CD4-positive, alpha-beta T cell (primary cell): Measurements from ENCODE around the gene ARFGEF2. TPM values are rescaled to one million over a fixed set of nuclear protein-coding genes. Genes with fewer than 3 reads are reported as not detected.

Experiments
- ATAC-seq: fragments of 200-7000 bp; cut with Tn5 transposase; one replicate; pipeline ENCODE4 v1.10.0; 2022; ENCODE audit warnings: mild to moderate bottlenecking; ENCODE audit not compliant: poor library complexity
- CTCF ChIA-PET: fragments of 350-600 bp; sonication (Branson Sonifier 250); formaldehyde crosslinking; loops from one replicate; lab custom pipeline; 2021; ENCODE audit warnings: antibody characterized with exemption, inconsistent platforms; lab: Charles Lee
- POLR2A ChIA-PET: fragments of 350-600 bp; sonication (Branson Sonifier 250); formaldehyde crosslinking; loops from one replicate; lab custom pipeline; 2021; ENCODE audit warnings: antibody characterized with exemption, inconsistent platforms; lab: Charles Lee
- DNase-seq, 14 experiments: peaks; one replicate each; pipeline ENCODE4 v3.0.0-alpha.2; 2013 to 2020; ENCODE audit warnings: mixed read lengths in 2 of 14
- H3K27ac ChIP-seq, 2 donors: one replicate each; pipeline versions ENCODE4 v1.5.1 to v1.7.0; 2013; ENCODE audit warnings: low read length in 2 of 2, low read depth in 1 of 2, mild to moderate bottlenecking in 1 of 2
- H3K27me3 ChIP-seq, 2 experiments: 1 replicate in 1 of 2; 2 replicates in 1 of 2; pipeline versions ENCODE4 v1.6.1 to v1.7.0; 2013; ENCODE audit warnings: low read length in 2 of 2, control low read depth in 1 of 2, mild to moderate bottlenecking in 1 of 2, moderate library complexity in 1 of 2; ENCODE audit not compliant: insufficient read depth in 2 of 2, control insufficient read depth in 1 of 2
- H3K36me3 ChIP-seq: one replicate; pipeline ENCODE4 v1.6.1; 2013; ENCODE audit warnings: low read length, control low read depth; ENCODE audit not compliant: insufficient read depth
- H3K4me1 ChIP-seq: one replicate; pipeline ENCODE4 v1.6.1; 2013; ENCODE audit warnings: low read length, control low read depth; ENCODE audit not compliant: insufficient read depth
- H3K4me3 ChIP-seq: one replicate; pipeline ENCODE4 v1.5.1; 2013; ENCODE audit warnings: mild to moderate bottlenecking, low read length, moderate library complexity
- H3K9me3 ChIP-seq, 2 experiments: 1 replicate in 1 of 2; 2 replicates in 1 of 2; pipeline versions ENCODE4 v1.6.1 to v1.7.0; 2013; ENCODE audit warnings: low read length in 2 of 2, mild to moderate bottlenecking in 2 of 2, control low read depth in 1 of 2, moderate library complexity in 1 of 2; ENCODE audit not compliant: control insufficient read depth in 1 of 2, insufficient read depth in 1 of 2
- H3K27ac Mint-ChIP-seq: one replicate; pipeline ENCODE4 v1.8.0; 2020; ENCODE audit warnings: mixed read lengths
- H3K27me3 Mint-ChIP-seq: one replicate; pipeline ENCODE4 v1.8.0; 2021; ENCODE audit warnings: mixed read lengths
- H3K36me3 Mint-ChIP-seq: one replicate; pipeline ENCODE4 v1.8.0; 2021; ENCODE audit warnings: low read depth, mixed read lengths
- H3K4me1 Mint-ChIP-seq: one replicate; pipeline ENCODE4 v1.8.0; 2021; ENCODE audit warnings: low read depth, mixed read lengths
- H3K4me3 Mint-ChIP-seq: one replicate; pipeline ENCODE4 v1.8.0; 2020; ENCODE audit warnings: mild to moderate bottlenecking, mixed read lengths
- H3K9me3 Mint-ChIP-seq: one replicate; pipeline ENCODE4 v1.8.0; 2020; ENCODE audit warnings: mixed read lengths
- intact Hi-C, 2 experiments: fragments of 100-400 bp; cut with DNase I in 1 of 2; cut with micrococcal nuclease in 1 of 2; formaldehyde crosslinking; loops; one replicate each; pipeline versions ENCODE4 v1.15.1 to v1.9.0; 2023 to 2025; cut with DNase I, micrococcal nuclease
- total RNA-seq, 174 experiments: library from RNA in 2 of 174; stranded (reverse) in 2 of 174; gene quantifications; one replicate each; pipeline ENCODE4 v1.2.3 and lab custom pipeline; 2021 to 2026
- TF ChIP-seq, protein P1 (sequence below): fragments of 200-600 bp; IDR thresholded peaks from one replicate; pipeline ENCODE4 v1.8.0; 2022; ENCODE audit warnings: antibody characterized with exemption, mild to moderate bottlenecking

ARFGEF2 gene
- total RNA-seq, 2 experiments from 2014 or later = 23.0 to 23.4 TPM

DNA sequence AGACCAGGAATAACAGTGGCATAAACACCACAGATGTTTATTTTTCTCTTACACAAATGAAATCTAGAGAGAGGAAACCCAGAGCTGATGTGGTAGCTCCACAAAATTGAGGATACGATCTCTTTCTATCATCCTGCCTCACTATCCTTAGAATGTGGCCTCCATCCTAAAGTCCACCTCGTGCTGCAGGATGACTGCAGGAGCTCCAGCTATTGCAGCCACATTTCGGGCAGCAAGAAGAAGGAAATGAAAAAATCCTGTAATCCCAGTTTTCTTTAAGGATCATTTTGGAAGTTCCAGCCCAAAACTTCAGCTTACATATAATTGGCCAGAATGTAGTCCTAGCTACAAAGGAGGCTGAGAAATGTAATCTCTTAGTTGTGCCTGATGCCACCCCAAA is 41.2 kb upstream of the ARFGEF2 start:
- Histone ChIP-seq H3K36me3 (no peaks in the 10 kb centered on the region), H3K27ac (no peak overlapping the region), H3K4me3 (no peak overlapping the region), H3K27me3 (no peaks in the 10 kb centered on the region), H3K4me1 (no peaks in the 10 kb centered on the region), H3K9me3 (no peaks in the 10 kb centered on the region)
- Mint-ChIP-seq H3K36me3 (no peaks in the 10 kb centered on the region), H3K9me3 (no peaks in the 10 kb centered on the region), H3K27ac (no peak overlapping the region), H3K4me3 (no peak overlapping the region), H3K27me3 (no peaks in the 10 kb centered on the region), H3K4me1 (no peaks in the 10 kb centered on the region)
- ATAC-seq (no peak), DNase-seq (no peak)
- intact Hi-C loops = no loop called here
- ChIA-PET CTCF (interaction anchor here (0.6 kb wide), 1 partner anchor 19 kb away, joined by 3 read pairs; no protein-coding TSS in a partner anchor), POLR2A (no interaction called here)
- TF ChIP-seq, protein P1, sequence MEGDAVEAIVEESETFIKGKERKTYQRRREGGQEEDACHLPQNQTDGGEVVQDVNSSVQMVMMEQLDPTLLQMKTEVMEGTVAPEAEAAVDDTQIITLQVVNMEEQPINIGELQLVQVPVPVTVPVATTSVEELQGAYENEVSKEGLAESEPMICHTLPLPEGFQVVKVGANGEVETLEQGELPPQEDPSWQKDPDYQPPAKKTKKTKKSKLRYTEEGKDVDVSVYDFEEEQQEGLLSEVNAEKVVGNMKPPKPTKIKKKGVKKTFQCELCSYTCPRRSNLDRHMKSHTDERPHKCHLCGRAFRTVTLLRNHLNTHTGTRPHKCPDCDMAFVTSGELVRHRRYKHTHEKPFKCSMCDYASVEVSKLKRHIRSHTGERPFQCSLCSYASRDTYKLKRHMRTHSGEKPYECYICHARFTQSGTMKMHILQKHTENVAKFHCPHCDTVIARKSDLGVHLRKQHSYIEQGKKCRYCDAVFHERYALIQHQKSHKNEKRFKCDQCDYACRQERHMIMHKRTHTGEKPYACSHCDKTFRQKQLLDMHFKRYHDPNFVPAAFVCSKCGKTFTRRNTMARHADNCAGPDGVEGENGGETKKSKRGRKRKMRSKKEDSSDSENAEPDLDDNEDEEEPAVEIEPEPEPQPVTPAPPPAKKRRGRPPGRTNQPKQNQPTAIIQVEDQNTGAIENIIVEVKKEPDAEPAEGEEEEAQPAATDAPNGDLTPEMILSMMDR = no peak

DNA sequence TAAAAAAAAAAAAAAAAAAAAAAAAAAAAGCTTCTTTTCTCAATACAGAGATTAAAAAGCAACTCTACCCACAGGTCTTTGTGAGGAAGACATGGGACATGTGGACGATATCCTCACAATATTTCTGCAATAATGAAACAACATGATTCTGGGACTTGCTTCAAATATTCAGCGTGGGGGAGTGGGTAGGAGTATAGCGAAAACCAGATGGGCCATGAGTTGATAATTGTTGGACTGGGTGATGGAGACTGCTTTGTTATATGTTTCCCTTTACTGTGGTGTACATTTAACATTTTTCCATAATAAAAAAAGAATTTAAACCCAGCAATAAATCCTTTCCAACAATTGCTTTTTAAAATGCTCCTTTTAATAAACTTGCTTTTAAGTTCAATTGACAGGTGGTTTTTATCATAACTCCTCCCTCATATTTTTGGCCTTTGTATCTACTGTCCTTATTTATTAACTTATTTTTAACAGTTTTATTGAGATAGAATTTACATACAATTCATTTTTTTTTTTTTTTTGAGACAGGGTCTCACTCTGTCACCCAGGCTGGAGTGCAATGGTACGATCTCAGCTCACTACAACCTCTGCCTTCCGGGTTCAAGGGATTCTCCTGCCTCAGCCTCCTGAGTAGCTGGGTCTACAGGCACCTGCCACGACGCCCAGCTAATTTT is 40.4 kb upstream of the ARFGEF2 start:
- ChIA-PET CTCF (no interaction called here), POLR2A (no interaction called here)
- no peaks in the 10 kb centered on the region for H3K36me3 Mint-ChIP-seq

DNA sequence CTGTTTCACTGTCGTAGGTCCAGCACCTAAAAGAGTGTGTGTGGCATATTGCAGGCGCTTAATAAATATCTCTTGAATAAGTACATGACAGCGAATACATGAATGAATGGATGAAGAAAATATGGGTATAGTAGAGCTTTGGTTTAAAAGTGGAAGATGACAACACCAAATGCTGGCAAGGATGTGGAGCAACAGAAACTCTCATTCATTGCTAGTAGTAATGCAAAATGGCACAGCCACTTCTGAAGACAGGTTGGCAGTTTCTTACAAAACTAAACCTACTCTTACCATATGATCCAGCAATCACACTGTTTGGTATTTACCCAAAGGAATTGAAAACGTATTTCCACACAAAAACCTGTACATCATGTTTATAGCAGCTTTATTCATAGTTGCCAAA is 36.3 kb upstream of the ARFGEF2 start:
- Histone ChIP-seq H3K36me3 (no peaks in the 10 kb centered on the region), H3K27me3 (no peaks in the 10 kb centered on the region), H3K4me3 (no peak overlapping the region), H3K9me3 (no peaks in the 10 kb centered on the region), H3K27ac (no peak overlapping the region), H3K4me1 (no peaks in the 10 kb centered on the region)
- H3K27ac Mint-ChIP-seq = no peak overlapping the region
- TF ChIP-seq, protein P1 = no peak
- POLR2A ChIA-PET = no interaction called here
- no peak for DNase-seq
- intact Hi-C loops = no loop called here
- CTCF ChIA-PET = no interaction called here
- ATAC-seq = no peak
- peaks cover 5% of the 10 kb centered on the region for H3K27me3 Mint-ChIP-seq
- H3K9me3 Mint-ChIP-seq = no peaks in the 10 kb centered on the region
- no peak overlapping the region for H3K4me3 Mint-ChIP-seq
- no peaks in the 10 kb centered on the region for H3K36me3 Mint-ChIP-seq
- H3K4me1 Mint-ChIP-seq = no peaks in the 10 kb centered on the region

More for the DNA sequence above, 40.4 kb upstream of the ARFGEF2 start:
- Mint-ChIP-seq H3K27ac (no peak overlapping the region), H3K4me3 (no peak overlapping the region), H3K27me3 (no peaks in the 10 kb centered on the region), H3K4me1 (no peaks in the 10 kb centered on the region), H3K9me3 (no peaks in the 10 kb centered on the region)
- H3K4me3 ChIP-seq = no peak overlapping the region
- DNase-seq = no peak
- TF ChIP-seq, protein P1 = no peak
- intact Hi-C loops = no loop called here
- H3K27ac ChIP-seq = no peak overlapping the region
- H3K27me3 ChIP-seq = no peaks in the 10 kb centered on the region
- H3K36me3 ChIP-seq = no peaks in the 10 kb centered on the region
- no peaks in the 10 kb centered on the region for H3K9me3 ChIP-seq
- no peak for ATAC-seq
- H3K4me1 ChIP-seq = no peaks in the 10 kb centered on the region
